Prostate gland (tissue), 2 donors: ENCODE data around the gene GTF2A2.

ENCODE experiments used
- POLR2AphosphoS5 ChIP-seq: sonication (generic); formaldehyde crosslinking; IDR thresholded peaks from one replicate; pipeline ENCODE4 v1.6.1; 2017; ENCODE audit warnings: antibody characterized with exemption
- TF ChIP-seq, protein P1 (sequence below), 4 experiments: fragments of 200-600 bp in 2 of 4; fragments of 450-650 bp in 2 of 4; sonication (generic) in 2 of 4; IDR thresholded peaks; 1 replicate in 3 of 4; 2 replicates in 1 of 4; pipeline ENCODE4 v1.5.1; 2016 to 2019; ENCODE audit warnings: antibody characterized with exemption in 4 of 4, mild to moderate bottlenecking in 2 of 4, moderate library complexity in 2 of 4

DNA sequence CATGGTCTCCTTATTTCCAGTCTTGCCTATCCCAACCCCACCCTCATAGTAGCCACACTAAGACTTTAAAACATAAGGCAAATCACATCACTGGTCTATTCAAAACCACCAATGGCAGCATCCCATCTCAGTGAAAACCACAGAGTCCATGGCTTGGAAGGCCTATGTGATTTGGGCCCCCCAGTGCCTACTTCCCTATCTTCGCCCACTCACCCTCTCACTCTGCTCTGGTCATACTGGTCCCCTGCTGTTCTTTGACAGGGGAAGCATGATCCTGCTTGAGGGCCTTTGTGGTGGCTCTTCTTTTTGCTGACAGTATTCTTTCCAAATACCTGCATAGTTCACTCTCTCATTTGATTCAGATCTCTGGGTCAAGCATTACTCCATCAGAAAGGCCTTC is 3.3 kb downstream of the GTF2A2 start:
- TF ChIP-seq, protein P1, sequence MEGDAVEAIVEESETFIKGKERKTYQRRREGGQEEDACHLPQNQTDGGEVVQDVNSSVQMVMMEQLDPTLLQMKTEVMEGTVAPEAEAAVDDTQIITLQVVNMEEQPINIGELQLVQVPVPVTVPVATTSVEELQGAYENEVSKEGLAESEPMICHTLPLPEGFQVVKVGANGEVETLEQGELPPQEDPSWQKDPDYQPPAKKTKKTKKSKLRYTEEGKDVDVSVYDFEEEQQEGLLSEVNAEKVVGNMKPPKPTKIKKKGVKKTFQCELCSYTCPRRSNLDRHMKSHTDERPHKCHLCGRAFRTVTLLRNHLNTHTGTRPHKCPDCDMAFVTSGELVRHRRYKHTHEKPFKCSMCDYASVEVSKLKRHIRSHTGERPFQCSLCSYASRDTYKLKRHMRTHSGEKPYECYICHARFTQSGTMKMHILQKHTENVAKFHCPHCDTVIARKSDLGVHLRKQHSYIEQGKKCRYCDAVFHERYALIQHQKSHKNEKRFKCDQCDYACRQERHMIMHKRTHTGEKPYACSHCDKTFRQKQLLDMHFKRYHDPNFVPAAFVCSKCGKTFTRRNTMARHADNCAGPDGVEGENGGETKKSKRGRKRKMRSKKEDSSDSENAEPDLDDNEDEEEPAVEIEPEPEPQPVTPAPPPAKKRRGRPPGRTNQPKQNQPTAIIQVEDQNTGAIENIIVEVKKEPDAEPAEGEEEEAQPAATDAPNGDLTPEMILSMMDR (IDR thresholded peaks at IDR 0.05) = no peak
- no peak for TF ChIP-seq POLR2AphosphoS5
